Measurements from ENCODE around the gene ZFP36. TPM values are rescaled to one million over a fixed set of nuclear protein-coding genes. Genes with fewer than 3 reads are reported as not detected.

Gene ZFP36
- total RNA-seq, 1 donor from 2014 or later: 105 TPM

DNA sequence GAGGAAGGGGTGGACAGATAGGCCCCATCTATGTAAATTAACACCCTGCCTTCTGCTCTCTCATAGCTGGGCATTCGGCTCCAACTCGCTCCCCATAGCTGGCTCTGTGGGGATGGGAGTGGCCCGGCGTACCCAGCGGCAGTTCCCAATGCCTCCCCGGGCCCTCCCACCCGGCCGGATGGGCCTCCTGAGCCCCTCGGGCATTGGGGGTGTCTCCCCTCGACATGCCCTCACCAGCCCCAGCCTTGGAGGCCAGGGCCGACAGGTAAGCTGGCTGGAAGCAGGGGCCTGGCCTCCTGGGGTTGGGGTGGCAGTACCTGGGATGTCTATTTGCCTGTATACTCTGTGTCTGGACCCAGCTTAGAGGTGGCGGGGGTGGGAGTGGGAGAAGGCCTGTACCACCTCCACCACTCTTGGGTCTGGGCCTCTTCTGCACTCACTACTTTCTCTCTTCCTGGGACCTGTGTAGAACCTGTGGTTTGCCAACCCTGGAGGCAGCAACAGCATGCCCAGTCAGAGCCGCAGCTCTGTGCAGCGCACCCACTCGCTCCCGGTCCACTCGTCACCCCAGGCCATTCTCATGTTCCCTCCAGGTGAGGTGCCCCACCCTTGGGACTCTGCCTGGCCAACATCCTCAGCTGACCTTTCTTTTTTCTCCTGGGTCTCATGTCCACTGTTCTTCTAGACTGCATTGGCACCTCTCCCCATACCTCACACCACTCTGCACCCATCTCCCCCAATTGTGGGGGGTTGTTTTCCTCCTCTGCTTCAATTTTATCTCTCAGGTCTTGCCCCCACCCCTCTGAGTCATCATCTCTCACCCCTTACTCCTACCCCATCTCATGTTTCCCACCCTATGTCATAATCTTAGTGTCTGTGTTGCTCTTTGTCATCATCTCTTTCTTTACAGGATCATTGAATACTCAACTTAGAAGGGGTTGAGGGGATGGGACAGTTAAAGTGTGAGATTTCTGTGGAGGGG lies 25.8 kb upstream of the ZFP36 start:
- DNase-seq (ENCODE audit: extremely low spot score, unreplicated experiment): no peak
- H3K4me3 Mint-ChIP-seq (ENCODE audit: unreplicated experiment): no peak overlapping the region
- H3K27me3 Mint-ChIP-seq (ENCODE audit: unreplicated experiment): no peaks in the 10 kb centered on the region
- no peaks in the 10 kb centered on the region for H3K9me3 Mint-ChIP-seq (ENCODE audit: unreplicated experiment)
- no peaks in the 10 kb centered on the region for H3K4me1 Mint-ChIP-seq (ENCODE audit: unreplicated experiment)
- H3K27ac Mint-ChIP-seq (ENCODE audit: unreplicated experiment): no peak overlapping the region
- TF ChIP-seq, protein P1, sequence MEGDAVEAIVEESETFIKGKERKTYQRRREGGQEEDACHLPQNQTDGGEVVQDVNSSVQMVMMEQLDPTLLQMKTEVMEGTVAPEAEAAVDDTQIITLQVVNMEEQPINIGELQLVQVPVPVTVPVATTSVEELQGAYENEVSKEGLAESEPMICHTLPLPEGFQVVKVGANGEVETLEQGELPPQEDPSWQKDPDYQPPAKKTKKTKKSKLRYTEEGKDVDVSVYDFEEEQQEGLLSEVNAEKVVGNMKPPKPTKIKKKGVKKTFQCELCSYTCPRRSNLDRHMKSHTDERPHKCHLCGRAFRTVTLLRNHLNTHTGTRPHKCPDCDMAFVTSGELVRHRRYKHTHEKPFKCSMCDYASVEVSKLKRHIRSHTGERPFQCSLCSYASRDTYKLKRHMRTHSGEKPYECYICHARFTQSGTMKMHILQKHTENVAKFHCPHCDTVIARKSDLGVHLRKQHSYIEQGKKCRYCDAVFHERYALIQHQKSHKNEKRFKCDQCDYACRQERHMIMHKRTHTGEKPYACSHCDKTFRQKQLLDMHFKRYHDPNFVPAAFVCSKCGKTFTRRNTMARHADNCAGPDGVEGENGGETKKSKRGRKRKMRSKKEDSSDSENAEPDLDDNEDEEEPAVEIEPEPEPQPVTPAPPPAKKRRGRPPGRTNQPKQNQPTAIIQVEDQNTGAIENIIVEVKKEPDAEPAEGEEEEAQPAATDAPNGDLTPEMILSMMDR (IDR thresholded peaks at IDR 0.05): no peak
- peaks cover 44% of the 10 kb centered on the region for H3K36me3 Mint-ChIP-seq (ENCODE audit: unreplicated experiment)

- TF ChIP-seq, protein P1 (IDR thresholded peaks at IDR 0.05): no peak
- Mint-ChIP-seq H3K4me1 (ENCODE audit: unreplicated experiment) (no peaks in the 10 kb centered on the region), H3K4me3 (ENCODE audit: unreplicated experiment) (no peak overlapping the region), H3K27me3 (ENCODE audit: unreplicated experiment) (no peaks in the 10 kb centered on the region), H3K27ac (ENCODE audit: unreplicated experiment) (no peak overlapping the region), H3K9me3 (ENCODE audit: unreplicated experiment) (no peaks in the 10 kb centered on the region), H3K36me3 (ENCODE audit: unreplicated experiment) (peaks cover 46% of the 10 kb centered on the region)
- no peak for DNase-seq (ENCODE audit: extremely low spot score, unreplicated experiment)
These were observed 24.6 kb upstream of the ZFP36 start for GRCh38 chr19:39381910-39382611.

DNA sequence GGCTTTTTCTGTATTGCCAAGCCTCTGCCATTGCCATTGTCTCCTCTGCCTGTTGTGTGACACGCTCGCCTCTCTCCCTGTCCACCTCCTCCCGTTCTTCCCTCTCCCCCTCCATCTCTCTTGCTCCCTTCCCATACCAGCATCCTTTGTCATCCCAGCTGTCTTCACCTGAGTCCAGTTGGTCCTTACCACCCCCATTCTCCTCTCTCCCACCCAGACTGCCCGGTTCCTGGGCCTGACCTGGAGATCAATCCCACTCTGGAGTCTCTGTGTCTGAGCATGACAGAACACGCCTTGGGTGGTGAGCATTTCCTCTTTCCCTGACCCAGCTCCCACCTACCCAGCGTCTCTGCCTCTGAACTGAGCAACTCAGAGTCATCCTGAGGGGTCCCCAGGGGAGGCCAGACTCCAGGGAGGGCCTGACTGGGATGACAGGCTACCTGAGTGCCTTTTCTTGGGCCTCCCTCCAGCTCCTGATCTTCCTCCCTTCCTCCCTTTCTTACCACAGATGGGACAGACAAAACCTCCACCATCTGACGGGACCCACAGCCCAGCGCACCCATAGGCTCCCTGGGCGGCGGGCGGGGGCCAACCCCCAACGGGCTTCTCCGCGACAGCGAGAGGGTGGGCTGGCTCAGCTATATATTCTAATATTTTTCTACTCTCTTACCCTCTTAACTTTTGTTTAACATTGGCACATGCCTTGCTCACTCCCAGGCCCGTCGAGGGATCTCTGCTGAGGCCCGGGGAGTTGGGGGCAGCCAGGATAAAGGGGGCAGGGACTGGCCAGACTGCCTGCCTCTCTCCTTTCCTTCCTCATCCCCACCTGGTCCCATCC lies 23.4 kb upstream of the ZFP36 start:
- H3K27ac Mint-ChIP-seq (ENCODE audit: unreplicated experiment): peak overlapping the region; percentile 53
- H3K27me3 Mint-ChIP-seq (ENCODE audit: unreplicated experiment): no peaks in the 10 kb centered on the region
- H3K4me3 Mint-ChIP-seq (ENCODE audit: unreplicated experiment): no peak overlapping the region
- TF ChIP-seq, protein P1 (IDR thresholded peaks at IDR 0.05): no peak
- H3K9me3 Mint-ChIP-seq (ENCODE audit: unreplicated experiment): no peaks in the 10 kb centered on the region
- no peak for DNase-seq (ENCODE audit: extremely low spot score, unreplicated experiment)
- H3K4me1 Mint-ChIP-seq (ENCODE audit: unreplicated experiment): no peaks in the 10 kb centered on the region
- peaks cover 42% of the 10 kb centered on the region for H3K36me3 Mint-ChIP-seq (ENCODE audit: unreplicated experiment)

DNA sequence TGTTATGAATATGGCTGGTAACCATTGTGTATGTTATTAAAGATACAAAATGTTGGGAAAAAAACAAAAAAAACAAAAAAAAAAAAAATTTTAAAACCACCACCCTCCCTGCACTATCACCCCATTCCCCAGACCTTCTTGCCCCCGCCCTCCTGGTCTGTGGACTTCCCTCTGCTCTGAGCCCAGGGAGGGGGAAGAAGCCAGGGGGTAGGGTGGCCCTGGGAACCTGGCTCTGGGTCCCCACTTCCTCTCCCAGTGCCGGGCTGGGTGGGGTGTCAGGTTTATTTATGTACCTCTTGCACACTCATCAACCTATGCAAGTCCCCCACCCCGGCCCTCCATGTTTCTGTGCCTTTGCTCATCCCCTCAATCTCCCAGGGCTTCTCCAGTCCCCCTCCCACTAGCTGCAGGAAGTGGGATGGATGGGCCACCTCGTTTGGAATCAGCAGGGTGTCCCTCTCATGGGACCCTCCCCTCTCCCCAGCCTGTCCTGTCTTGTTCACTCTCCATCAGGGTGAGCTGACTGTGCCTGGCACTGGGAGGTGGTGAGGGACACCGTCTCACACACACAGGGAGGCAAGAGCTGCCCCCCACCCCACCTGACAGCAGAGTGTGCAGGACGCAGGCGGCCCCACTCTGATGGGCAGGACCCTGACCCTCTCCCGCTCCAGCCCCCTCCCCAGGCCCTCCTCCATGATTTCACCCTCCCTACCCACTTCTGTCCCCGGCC lies 21.6 kb upstream of the ZFP36 start:
- no peaks in the 10 kb centered on the region for H3K9me3 Mint-ChIP-seq (ENCODE audit: unreplicated experiment)
- TF ChIP-seq, protein P1 (IDR thresholded peaks at IDR 0.05): no peak
- no peak overlapping the region for H3K4me3 Mint-ChIP-seq (ENCODE audit: unreplicated experiment)
- no peak for DNase-seq (ENCODE audit: extremely low spot score, unreplicated experiment)
- H3K27ac Mint-ChIP-seq (ENCODE audit: unreplicated experiment): peak overlapping the region; percentile 47
- peaks cover 41% of the 10 kb centered on the region for H3K36me3 Mint-ChIP-seq (ENCODE audit: unreplicated experiment)
- H3K4me1 Mint-ChIP-seq (ENCODE audit: unreplicated experiment): peaks cover 5% of the 10 kb centered on the region
- no peaks in the 10 kb centered on the region for H3K27me3 Mint-ChIP-seq (ENCODE audit: unreplicated experiment)
